ENCODE data around the gene XKR7. TPM values are rescaled to one million over a fixed set of nuclear protein-coding genes. Genes with fewer than 3 reads are reported as not detected.

Gene XKR7
- total RNA-seq, 1 experiment from 2014 or later = 1.3 TPM

GRCh38 chr20:32029561-32029960 is 61.6 kb downstream of the XKR7 start:
- H3K79me1 ChIP-seq (ENCODE audit: insufficient read depth, low read depth, low read length, poor library complexity, severe bottlenecking) = no peaks in the 10 kb centered on the region
- no peak overlapping the region for H3K18ac ChIP-seq (ENCODE audit: insufficient read length, low read depth, low read length)
- no peaks in the 10 kb centered on the region for H3K79me2 ChIP-seq (ENCODE audit: insufficient read depth, low read length)
- Mint-ChIP-seq H3K27ac (no peak overlapping the region), H3K36me3 (ENCODE audit: insufficient read depth in 1 of 3, low read depth in 3 of 3) (peaks cover 0 to 13% (median 0%) of the 10 kb centered on the region in 3 experiments; a peak in 3 of 7 replicates), H3K4me1 (peaks cover 8 to 9% of the 10 kb centered on the region in 2 experiments; a peak in 3 of 4 replicates), H3K27me3 (ENCODE audit: low read depth) (peaks cover 39% of the 10 kb centered on the region), H3K9me3 (no peaks in the 10 kb centered on the region), H3K4me3 (no peak overlapping the region)
- no CpG with 5 or more reads among the region's 11 CpGs for WGBS (ENCODE audit: extremely low coverage, insufficient read length, low lambda C conversion rate)
- no peak overlapping the region for H2BK5ac ChIP-seq (ENCODE audit: insufficient read length, low read length)
- H4K20me1 ChIP-seq (ENCODE audit: control insufficient read depth, insufficient read depth, insufficient read length) = no peaks in the 10 kb centered on the region
- H3K4me2 ChIP-seq (ENCODE audit: insufficient read depth, insufficient read length, low read length) = no peak overlapping the region
- H4K8ac ChIP-seq (replicated peaks; ENCODE audit: insufficient read length, low read depth, low read length) = no peak overlapping the region
- DNase-seq = no peak
- no peak overlapping the region for H4K5ac ChIP-seq (ENCODE audit: insufficient read length, low read depth, low read length)
- peaks cover 3% of the 10 kb centered on the region for H3K23me2 ChIP-seq (ENCODE audit: insufficient read length, low read depth, low read length, poor library complexity, severe bottlenecking)
- no peak overlapping the region for H2BK120ac ChIP-seq (ENCODE audit: low read depth, low read length, poor library complexity, severe bottlenecking)
- H2AK5ac ChIP-seq (ENCODE audit: insufficient read length, low read length) = no peak overlapping the region
- H3K4ac ChIP-seq (ENCODE audit: low read depth, low read length) = no peak overlapping the region
- no peak overlapping the region for H3K27ac ChIP-seq (ENCODE audit: insufficient read length, low read depth, low read length)
- no peak overlapping the region for H3K23ac ChIP-seq (ENCODE audit: insufficient read length, low read depth, low read length)
- no peak overlapping the region for H2BK12ac ChIP-seq (ENCODE audit: insufficient read length, low read depth, low read length)
- H3K14ac ChIP-seq (ENCODE audit: insufficient read depth, low read length) = no peak overlapping the region
- H4K91ac ChIP-seq (ENCODE audit: insufficient read length, low read depth, low read length) = no peak overlapping the region
- no peak overlapping the region for H3T11ph ChIP-seq (ENCODE audit: low read length)
- H3K27me3 ChIP-seq (ENCODE audit: insufficient read depth, low read length) = no peaks in the 10 kb centered on the region
- no peak overlapping the region for H2BK15ac ChIP-seq (ENCODE audit: low read depth, low read length)
- H2AFZ ChIP-seq (ENCODE audit: low read length) = no peak overlapping the region
- H3K9me3 ChIP-seq (ENCODE audit: control insufficient read depth, low read depth, low read length) = no peaks in the 10 kb centered on the region
- no peak overlapping the region for H3K9ac ChIP-seq (ENCODE audit: extremely low read depth, insufficient read length, low read length)
- no peak overlapping the region for H2BK20ac ChIP-seq (ENCODE audit: low read depth, low read length, poor library complexity, severe bottlenecking)
- no peak for TF ChIP-seq CTCF (conservative IDR thresholded peaks at IDR 0.05)
- H3K56ac ChIP-seq (ENCODE audit: insufficient read length, low read depth, low read length) = no peak overlapping the region
- H3K4me1 ChIP-seq (ENCODE audit: insufficient read depth, low read length) = no peaks in the 10 kb centered on the region

All from H9 (cell line).